Esophagus muscularis mucosa (tissue), 4 donors: ENCODE measurements around the gene IGF2. TPM values are rescaled to one million over a fixed set of nuclear protein-coding genes. Genes with fewer than 3 reads are reported as not detected.

Experiments
- DNase-seq: peaks from one replicate; pipeline ENCODE4 v3.0.0-alpha.2; 2017; ENCODE audit errors: extremely low spot score
- H3K27ac ChIP-seq, 4 donors: fragments of 200-600 bp; sonication (generic); replicated peaks in 1 of 4; 1 replicate in 3 of 4; 2 replicates in 1 of 4; pipeline ENCODE4 v1.5.1; 2016 to 2019; ENCODE audit warnings: mild to moderate bottlenecking in 1 of 4
- H3K27me3 ChIP-seq, 4 donors: fragments of 200-600 bp; sonication (generic); one replicate each; pipeline versions ENCODE4 v1.5.1 to v1.6.0; 2016 to 2019
- H3K36me3 ChIP-seq, 4 donors: fragments of 200-600 bp; sonication (generic); one replicate each; pipeline ENCODE4 v1.5.1; 2016 to 2019
- H3K4me1 ChIP-seq, 4 donors: fragments of 200-600 bp; sonication (generic); one replicate each; pipeline ENCODE4 v1.5.1; 2016 to 2019
- H3K4me3 ChIP-seq, 4 donors: fragments of 200-600 bp; sonication (generic); 1 replicate in 2 of 4; 2 replicates in 2 of 4; pipeline ENCODE4 v1.5.1; 2016 to 2019; ENCODE audit warnings: mild to moderate bottlenecking in 4 of 4, moderate library complexity in 1 of 4
- H3K9me3 ChIP-seq, 4 donors: fragments of 200-600 bp; sonication (generic); 1 replicate in 3 of 4; 2 replicates in 1 of 4; pipeline ENCODE4 v1.5.1; 2016 to 2019
- EP300 ChIP-seq: sonication (generic); formaldehyde crosslinking; IDR thresholded peaks from one replicate; pipeline ENCODE4 v1.6.1; 2017; ENCODE audit warnings: antibody characterized with exemption
- POLR2A ChIP-seq: fragments of 450-650 bp; IDR thresholded peaks from one replicate; pipeline ENCODE4 v1.6.1; 2017; ENCODE audit warnings: antibody characterized with exemption, moderate library complexity, mild to moderate bottlenecking, low read depth
- POLR2AphosphoS5 ChIP-seq, 2 donors: sonication (generic); formaldehyde crosslinking; IDR thresholded peaks; one replicate each; pipeline ENCODE4 v1.6.1; 2017; ENCODE audit warnings: antibody characterized with exemption in 2 of 2
- WGBS: methylation state at CpG from one replicate; pipeline ENCODE4 v1.1.5; 2018; 5-methylcytosine and 5-hydroxymethylcytosine counted together
- intact Hi-C: fragments of 100-400 bp; cut with DNase I; formaldehyde crosslinking; loops from one replicate; pipeline ENCODE4 v1.15.1; 2023
- total RNA-seq, 4 donors: library from RNA; depleted of rRNA; stranded (reverse); fragments of >200 nt; gene quantifications; one replicate each; pipeline versions ENCODE4 v1.1.0 to v1.2.1, GENCODE V29; 2016
- TF ChIP-seq, protein P1 (sequence below), 3 experiments: fragments of 200-600 bp in 2 of 3; fragments of 450-650 bp in 1 of 3; sonication (generic) in 2 of 3; IDR thresholded peaks; one replicate each; pipeline ENCODE4 v1.5.1; 2017 to 2019; ENCODE audit warnings: antibody characterized with exemption in 3 of 3, mild to moderate bottlenecking in 2 of 3, moderate library complexity in 1 of 3

Gene IGF2
- total RNA-seq, 4 donors from 2014 or later: 25.5 to 59.6 (median 33.0) TPM

DNA sequence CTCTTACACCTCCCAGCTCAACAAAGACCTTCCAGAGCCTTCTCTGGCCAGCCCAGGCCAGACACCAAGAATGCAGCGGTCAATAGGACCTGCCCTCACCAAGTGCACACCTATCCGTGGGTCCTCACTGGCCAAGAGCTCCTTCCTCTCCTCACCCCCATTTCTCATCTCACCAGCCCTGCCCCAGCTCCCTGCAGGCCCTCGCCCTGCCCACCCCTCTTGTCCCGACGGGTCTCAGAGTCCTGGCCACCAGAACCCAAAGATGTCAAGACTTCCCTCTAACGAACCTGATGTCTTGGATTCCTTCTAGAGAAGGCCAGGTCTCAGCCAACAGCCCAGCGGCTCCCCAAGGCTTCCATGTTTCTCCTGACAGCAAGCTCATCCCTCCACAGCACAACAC is 43.6 kb downstream of the IGF2 start:
- Histone ChIP-seq H3K4me1 (peaks cover 46 to 62% (median 49%) of the 10 kb centered on the region in 4 donors), H3K36me3 (no peaks in the 10 kb centered on the region), H3K27me3 (peaks cover 0 to 25% (median 0%) of the 10 kb centered on the region in 4 donors), H3K27ac (no peak overlapping the region), H3K9me3 (no peaks in the 10 kb centered on the region), H3K4me3 (no peak overlapping the region)
- intact Hi-C loops: no loop called here
- no peak for DNase-seq
- 93% methylated on average over 7 of the region's 7 CpGs for WGBS
- TF ChIP-seq, protein P1, sequence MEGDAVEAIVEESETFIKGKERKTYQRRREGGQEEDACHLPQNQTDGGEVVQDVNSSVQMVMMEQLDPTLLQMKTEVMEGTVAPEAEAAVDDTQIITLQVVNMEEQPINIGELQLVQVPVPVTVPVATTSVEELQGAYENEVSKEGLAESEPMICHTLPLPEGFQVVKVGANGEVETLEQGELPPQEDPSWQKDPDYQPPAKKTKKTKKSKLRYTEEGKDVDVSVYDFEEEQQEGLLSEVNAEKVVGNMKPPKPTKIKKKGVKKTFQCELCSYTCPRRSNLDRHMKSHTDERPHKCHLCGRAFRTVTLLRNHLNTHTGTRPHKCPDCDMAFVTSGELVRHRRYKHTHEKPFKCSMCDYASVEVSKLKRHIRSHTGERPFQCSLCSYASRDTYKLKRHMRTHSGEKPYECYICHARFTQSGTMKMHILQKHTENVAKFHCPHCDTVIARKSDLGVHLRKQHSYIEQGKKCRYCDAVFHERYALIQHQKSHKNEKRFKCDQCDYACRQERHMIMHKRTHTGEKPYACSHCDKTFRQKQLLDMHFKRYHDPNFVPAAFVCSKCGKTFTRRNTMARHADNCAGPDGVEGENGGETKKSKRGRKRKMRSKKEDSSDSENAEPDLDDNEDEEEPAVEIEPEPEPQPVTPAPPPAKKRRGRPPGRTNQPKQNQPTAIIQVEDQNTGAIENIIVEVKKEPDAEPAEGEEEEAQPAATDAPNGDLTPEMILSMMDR (IDR thresholded peaks at IDR 0.05): no peak
- TF ChIP-seq POLR2A (no peak), EP300 (no peak), POLR2AphosphoS5 (IDR thresholded peaks at IDR 0.05) (no peak)

DNA sequence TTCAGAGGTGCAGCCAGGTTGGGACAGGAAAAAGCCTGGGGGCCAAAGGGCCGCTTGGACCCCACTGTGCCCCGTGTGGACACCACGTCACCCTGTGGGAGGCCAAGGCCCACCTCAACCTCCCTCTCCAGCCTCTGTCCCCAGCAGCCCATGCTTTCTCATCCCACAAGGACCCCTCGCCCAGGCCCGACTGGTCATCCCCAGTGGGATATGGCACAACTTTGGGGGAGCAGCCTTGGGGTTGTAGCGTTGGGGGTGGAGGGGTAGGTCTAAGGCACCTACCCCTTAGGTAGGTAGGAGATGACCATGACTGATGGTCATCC is 44.0 kb downstream of the IGF2 start:
- Histone ChIP-seq H3K27ac (no peak overlapping the region), H3K4me3 (no peak overlapping the region), H3K36me3 (no peaks in the 10 kb centered on the region), H3K4me1 (peaks cover 43 to 58% (median 47%) of the 10 kb centered on the region in 4 donors), H3K27me3 (peaks cover 0 to 25% (median 0%) of the 10 kb centered on the region in 4 donors), H3K9me3 (no peaks in the 10 kb centered on the region)
- intact Hi-C loops: no loop called here
- TF ChIP-seq POLR2AphosphoS5 (IDR thresholded peaks at IDR 0.05) (no peak), EP300 (no peak), POLR2A (no peak)
- TF ChIP-seq, protein P1 (IDR thresholded peaks at IDR 0.05): no peak
- DNase-seq: no peak
- WGBS: 95% methylated on average over 4 of the region's 6 CpGs

DNA sequence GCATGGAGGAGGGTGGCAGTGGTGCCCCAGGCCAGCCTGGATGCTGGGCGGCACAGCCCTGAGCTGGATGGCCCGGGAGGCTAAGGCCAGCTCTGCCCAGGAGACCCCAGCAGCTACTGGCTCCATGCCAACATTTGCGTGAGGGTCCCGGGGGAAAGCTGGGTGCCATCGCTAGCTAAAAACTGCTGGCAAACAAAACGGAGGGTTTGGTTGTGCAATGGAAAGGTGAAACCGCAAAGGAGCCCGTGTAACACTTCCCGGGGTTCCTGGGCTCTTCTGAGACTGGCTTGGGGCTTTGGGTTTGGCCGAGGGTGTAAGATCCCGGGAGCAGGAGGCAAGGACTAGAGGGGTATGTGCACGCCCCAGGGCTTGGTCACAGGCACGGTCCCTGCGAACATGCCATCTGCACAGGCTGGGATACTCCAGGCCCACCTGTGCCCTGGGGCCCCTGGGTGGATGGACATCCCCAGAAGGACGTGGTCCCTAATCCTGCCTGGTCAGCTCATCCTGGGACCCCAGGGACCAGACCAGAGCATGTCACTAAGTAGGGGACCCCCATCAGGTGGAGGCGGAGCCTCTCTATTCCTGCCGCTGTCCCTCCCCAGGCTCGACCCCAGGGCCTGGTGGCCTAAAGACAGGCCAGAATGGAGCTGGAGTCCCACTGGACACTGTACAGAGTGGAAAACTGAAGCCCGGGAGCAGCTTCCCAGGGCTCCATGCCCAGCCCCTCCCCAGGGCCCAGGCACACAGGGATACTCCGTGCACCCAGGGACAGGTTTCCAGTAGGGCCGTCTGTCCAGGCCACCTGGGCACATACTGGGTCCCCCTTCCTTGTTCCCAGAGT is 44.6 kb downstream of the IGF2 start:
- H3K27ac ChIP-seq: no peak overlapping the region
- DNase-seq: no peak
- 91% methylated on average over 13 of the region's 21 CpGs for WGBS
- TF ChIP-seq, protein P1 (IDR thresholded peaks at IDR 0.05): no peak
- TF ChIP-seq EP300 (no peak), POLR2A (no peak), POLR2AphosphoS5 (IDR thresholded peaks at IDR 0.05) (no peak)
- no peaks in the 10 kb centered on the region for H3K36me3 ChIP-seq
- H3K9me3 ChIP-seq: no peaks in the 10 kb centered on the region
- H3K4me1 ChIP-seq: peaks cover 38 to 52% (median 42%) of the 10 kb centered on the region in 4 donors
- H3K4me3 ChIP-seq: no peak overlapping the region
- intact Hi-C loops: no loop called here
- H3K27me3 ChIP-seq: peaks cover 0 to 21% (median 0%) of the 10 kb centered on the region in 4 donors

DNA sequence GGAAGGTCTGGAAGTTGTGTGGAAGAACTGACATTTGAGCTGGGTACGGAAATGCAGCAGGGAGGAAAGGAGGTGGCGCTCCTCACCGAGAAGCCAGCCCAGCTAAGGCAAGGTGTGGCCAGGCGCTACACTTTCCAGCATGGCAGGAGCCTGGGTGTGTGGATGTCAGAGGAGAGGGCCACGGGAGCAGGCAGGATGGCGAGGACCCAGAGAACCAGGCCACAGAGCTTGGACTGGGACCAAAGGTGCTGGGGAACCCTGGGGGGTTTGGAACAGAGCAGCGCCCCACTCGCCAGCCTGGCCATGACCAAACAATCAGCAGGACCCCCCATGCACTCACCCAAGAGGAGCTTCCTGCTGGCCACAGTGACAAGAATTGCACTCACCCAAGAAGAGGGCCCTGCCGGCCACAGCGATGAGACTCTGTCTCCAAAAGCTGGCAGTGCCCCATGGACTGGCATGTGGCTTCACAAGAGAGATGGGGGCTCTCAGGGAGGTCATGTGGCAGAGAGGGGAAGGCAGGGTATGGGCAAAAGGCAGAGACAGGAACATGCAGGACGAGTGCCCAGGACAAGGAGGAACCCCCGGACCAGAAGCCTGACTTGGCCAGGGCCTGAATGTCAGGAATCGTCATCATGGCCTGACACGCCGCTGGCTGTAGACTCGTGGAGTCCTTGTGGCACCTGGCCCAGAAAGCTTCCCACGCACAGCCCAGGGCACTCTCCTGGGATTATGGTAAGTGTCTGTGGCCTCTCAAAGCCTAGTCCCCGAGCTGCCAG is 45.4 kb downstream of the IGF2 start:
- intact Hi-C loops: no loop called here
- TF ChIP-seq POLR2AphosphoS5 (IDR thresholded peaks at IDR 0.05) (no peak), POLR2A (no peak), EP300 (no peak)
- TF ChIP-seq, protein P1 (IDR thresholded peaks at IDR 0.05): no peak
- DNase-seq: no peak

More for the DNA sequence above, 45.4 kb downstream of the IGF2 start:
- Histone ChIP-seq H3K4me1 (peaks cover 31 to 44% (median 35%) of the 10 kb centered on the region in 4 donors), H3K36me3 (no peaks in the 10 kb centered on the region), H3K9me3 (no peaks in the 10 kb centered on the region), H3K27ac (no peak overlapping the region), H3K4me3 (no peak overlapping the region), H3K27me3 (peaks cover 0 to 20% (median 0%) of the 10 kb centered on the region in 4 donors)
- WGBS: 86% methylated on average over 17 of the region's 18 CpGs
